ENCODE measurements around the gene OSR1.
"Not testable (repeated sequence)": the region's sequence is repeated elsewhere in the genome, so short reads cannot be mapped to it uniquely, and the experiment has no call there.

The OSR1 gene

GRCh38 chr2:19330436-19330835 is 28.0 kb downstream of the OSR1 start:
- DNase-seq, result no peak

- no peak for DNase-seq
Observed at GRCh38 chr2:19329445-19329844, 29.0 kb downstream of the OSR1 start.

GRCh38 chr2:19327496-19327895 is 30.9 kb downstream of the OSR1 start:
- DNase-seq, result no peak

GRCh38 chr2:19321946-19322345 is 36.5 kb downstream of the OSR1 start:
- no peak for DNase-seq

- no peak for DNase-seq
Observed at GRCh38 chr2:19320813-19321212, 37.6 kb downstream of the OSR1 start.

GRCh38 chr2:19319698-19320097 is 38.7 kb downstream of the OSR1 start:
- DNase-seq, result no peak

- no peak for DNase-seq
Observed at GRCh38 chr2:19319064-19319463, 39.4 kb downstream of the OSR1 start.

GRCh38 chr2:19313553-19313952 is 44.9 kb downstream of the OSR1 start:
- DNase-seq, result no peak

- DNase-seq, result no peak
Observed at GRCh38 chr2:19312949-19313348, 45.5 kb downstream of the OSR1 start.

- not testable (repeated sequence) for DNase-seq
Observed at GRCh38 chr2:19306065-19306464, 52.4 kb downstream of the OSR1 start.

- DNase-seq, result not testable (repeated sequence)
Observed at GRCh38 chr2:19305400-19306055, 52.9 kb downstream of the OSR1 start.

GRCh38 chr2:19301706-19302105 is 56.7 kb downstream of the OSR1 start:
- DNase-seq, result no peak
